RWPE2 (cell line): ENCODE results near the gene SNN.

Experiments
- ATAC-seq: fragments of 200-7000 bp; cut with Tn5 transposase; 3 replicates; pipeline ENCODE4 v1.9.1; 2021; ENCODE audit warnings: low read depth
- DNase-seq: peaks from one replicate; pipeline ENCODE4 v3.0.0-alpha.2; 2020; ENCODE audit warnings: low spot score
- H3K27ac ChIP-seq: fragments of 450-650 bp; 2 replicates; pipeline ENCODE4 v1.5.1; 2017; ENCODE audit warnings: mild to moderate bottlenecking; ENCODE audit not compliant: poor library complexity, severe bottlenecking
- H3K27me3 ChIP-seq: fragments of 250-450 bp; sonication (Bioruptor Pico); 2 replicates; pipeline ENCODE4 v1.5.1; 2021; ENCODE audit warnings: mild to moderate bottlenecking, moderate library complexity; ENCODE audit not compliant: insufficient read depth, poor library complexity, severe bottlenecking
- H3K36me3 ChIP-seq: fragments of 250-450 bp; sonication (Bioruptor Pico); 2 replicates; pipeline ENCODE4 v1.5.1; 2020; ENCODE audit warnings: low read depth, mild to moderate bottlenecking, moderate library complexity
- H3K4me1 ChIP-seq: fragments of 250-450 bp; sonication (Bioruptor Pico); 2 replicates; pipeline ENCODE4 v1.5.1; 2021; ENCODE audit warnings: mild to moderate bottlenecking, moderate library complexity; ENCODE audit not compliant: insufficient read depth, poor library complexity, severe bottlenecking
- H3K4me3 ChIP-seq: fragments of 250-450 bp; sonication (Bioruptor Pico); 2 replicates; pipeline ENCODE4 v1.5.1; 2021; ENCODE audit warnings: mild to moderate bottlenecking, moderate library complexity; ENCODE audit not compliant: severe bottlenecking
- H3K9me3 ChIP-seq: fragments of 250-450 bp; sonication (Bioruptor Pico); 2 replicates; pipeline ENCODE4 v1.5.1; 2021; ENCODE audit warnings: mild to moderate bottlenecking, moderate library complexity; ENCODE audit not compliant: severe bottlenecking
- CTCF ChIP-seq: fragments of 450-650 bp; IDR thresholded peaks from one replicate; pipeline ENCODE4 v1.5.1; 2017; ENCODE audit warnings: mild to moderate bottlenecking, moderate library complexity; ENCODE audit not compliant: poor library complexity, severe bottlenecking

The SNN gene

GRCh38 chr16:11630046-11630767, 38.0 kb upstream of the SNN start:
- peak overlapping the region; percentile 97 for H3K27ac ChIP-seq
- no peaks in the 10 kb centered on the region for H3K27me3 ChIP-seq
- no peaks in the 10 kb centered on the region for H3K9me3 ChIP-seq
- no peak for TF ChIP-seq CTCF
- H3K4me3 ChIP-seq = no peak overlapping the region
- DNase-seq = no peak
- no peak for ATAC-seq
- no peaks in the 10 kb centered on the region for H3K36me3 ChIP-seq
- peaks cover 24% of the 10 kb centered on the region for H3K4me1 ChIP-seq

- Histone ChIP-seq H3K27me3 (no peaks in the 10 kb centered on the region), H3K27ac (peak overlapping the region; percentile 97), H3K4me1 (peaks cover 25% of the 10 kb centered on the region), H3K4me3 (no peak overlapping the region), H3K9me3 (no peaks in the 10 kb centered on the region), H3K36me3 (no peaks in the 10 kb centered on the region)
- DNase-seq (no peak), ATAC-seq (no peak)
- no peak for TF ChIP-seq CTCF
These were observed 37.5 kb upstream of the SNN start for GRCh38 chr16:11630768-11631056.

GRCh38 chr16:11631214-11631613, 37.0 kb upstream of the SNN start:
- Histone ChIP-seq H3K4me3 (no peak overlapping the region), H3K9me3 (no peaks in the 10 kb centered on the region), H3K36me3 (no peaks in the 10 kb centered on the region), H3K27me3 (no peaks in the 10 kb centered on the region), H3K27ac (no peak overlapping the region), H3K4me1 (peaks cover 29% of the 10 kb centered on the region)
- no peak for ATAC-seq
- DNase-seq = no peak
- no peak for TF ChIP-seq CTCF

GRCh38 chr16:11632455-11632939, 35.8 kb upstream of the SNN start:
- H3K9me3 ChIP-seq = no peaks in the 10 kb centered on the region
- no peak for DNase-seq
- H3K27ac ChIP-seq = no peak overlapping the region
- no peaks in the 10 kb centered on the region for H3K36me3 ChIP-seq
- no peak for ATAC-seq
- H3K4me1 ChIP-seq = peaks cover 21% of the 10 kb centered on the region
- TF ChIP-seq CTCF = no peak
- no peak overlapping the region for H3K4me3 ChIP-seq
- no peaks in the 10 kb centered on the region for H3K27me3 ChIP-seq

- H3K9me3 ChIP-seq = no peaks in the 10 kb centered on the region
- peaks cover 19% of the 10 kb centered on the region for H3K4me1 ChIP-seq
- no peaks in the 10 kb centered on the region for H3K27me3 ChIP-seq
- no peak for ATAC-seq
- DNase-seq = no peak
- H3K36me3 ChIP-seq = no peaks in the 10 kb centered on the region
- no peak for TF ChIP-seq CTCF
- no peak overlapping the region for H3K4me3 ChIP-seq
- H3K27ac ChIP-seq = no peak overlapping the region
These were observed 35.1 kb upstream of the SNN start for GRCh38 chr16:11633113-11633512.
